Islet precursor cell (in vitro differentiated cells): ENCODE measurements around the gene COL9A1.
"Not testable (repeated sequence)": the region's sequence is repeated elsewhere in the genome, so short reads cannot be mapped to it uniquely, and the experiment has no call there.

Experiments used
- DNase-seq: peaks from one replicate; pipeline ENCODE4 v3.0.0-alpha.2; 2018

The COL9A1 gene

DNA sequence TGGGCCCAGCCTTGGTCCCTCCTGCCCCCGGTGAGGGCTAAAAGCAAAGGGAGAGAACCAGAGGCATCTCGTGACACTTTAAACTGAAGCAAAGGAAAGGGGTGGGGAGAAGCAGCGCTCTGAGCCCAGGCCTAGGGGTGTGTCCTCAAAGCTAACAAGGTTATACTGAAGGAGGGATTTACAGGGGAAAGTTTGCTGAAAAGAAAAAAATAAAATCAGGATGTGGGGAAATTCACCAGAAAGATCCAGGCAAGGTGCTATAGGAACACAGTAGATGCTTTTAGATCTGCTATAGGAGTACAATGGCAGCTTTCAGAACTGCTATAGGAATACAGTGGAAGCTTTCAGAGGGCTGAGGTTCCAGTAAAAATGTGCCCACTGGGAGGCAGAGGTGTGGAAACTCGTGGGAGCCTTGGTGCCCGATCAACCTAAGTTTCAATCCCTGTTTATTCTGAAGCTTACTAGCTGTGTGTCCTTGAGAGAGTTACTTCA is at the start of gene COL9A1:
Gene COL9A1 (minus strand): TSS at position 51 of the 492 bp plus-strand sequence. CDS start 160 bp downstream, outside the sequence.
- no peak for DNase-seq

DNA sequence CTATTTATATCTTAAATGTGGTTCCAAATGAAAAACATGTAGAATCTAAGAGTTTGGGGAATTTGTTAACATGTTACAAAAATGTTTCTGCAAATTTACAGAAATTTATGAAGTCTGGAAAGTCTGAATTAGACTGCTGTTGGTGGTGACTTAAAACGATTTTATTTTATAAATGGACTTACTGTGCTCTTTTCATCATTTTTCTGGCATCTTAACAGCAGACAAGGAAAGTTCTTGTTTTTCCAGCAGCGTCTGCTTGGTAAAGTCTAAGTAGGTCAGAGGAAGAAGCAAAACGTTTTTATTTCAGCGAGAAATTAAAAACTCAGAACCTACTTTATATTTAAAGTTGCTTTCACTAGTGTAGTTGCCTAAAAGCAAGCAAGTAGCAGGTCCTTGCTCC is 48.6 kb upstream of the COL9A1 start:
- DNase-seq = no peak

DNA sequence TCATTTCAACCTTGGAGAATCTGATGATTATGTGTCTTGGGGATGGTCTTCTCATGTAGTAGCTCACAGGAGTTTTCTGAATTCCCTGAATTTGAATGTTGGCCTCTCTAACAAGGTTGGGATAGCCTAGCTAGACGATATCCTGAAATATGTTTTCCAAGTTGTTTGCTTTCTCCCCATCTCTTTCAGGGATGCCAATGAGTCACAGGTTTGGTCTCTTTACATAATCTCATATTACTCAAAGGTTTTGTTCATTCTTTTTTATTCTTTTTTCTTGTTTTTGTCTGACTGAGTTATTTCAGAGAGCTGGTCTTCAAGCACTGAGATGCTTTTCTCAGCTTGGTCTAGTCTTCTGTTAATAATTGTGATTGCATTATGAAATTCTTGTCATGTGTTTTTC is 42.7 kb upstream of the COL9A1 start:
- DNase-seq = no peak

DNA sequence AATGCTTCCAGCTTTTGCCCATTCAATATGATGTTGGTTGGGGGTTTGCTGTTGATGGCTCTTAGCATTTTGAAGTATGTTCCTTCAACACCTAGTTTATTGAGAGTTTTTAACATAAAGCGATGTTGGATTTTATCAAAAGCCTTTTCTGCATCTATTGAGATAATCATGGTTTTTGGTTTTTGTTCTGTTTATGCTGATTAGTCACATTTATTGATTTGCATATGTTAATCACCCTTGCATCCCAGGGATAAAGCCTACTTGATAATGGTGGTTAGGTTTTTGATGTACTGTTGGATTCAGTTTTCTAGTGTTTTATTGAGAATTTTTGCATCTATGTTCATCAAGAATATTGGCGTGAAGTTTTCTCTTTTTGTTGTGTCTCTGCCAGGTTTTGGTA is 40.4 kb upstream of the COL9A1 start:
- DNase-seq = no peak

DNA sequence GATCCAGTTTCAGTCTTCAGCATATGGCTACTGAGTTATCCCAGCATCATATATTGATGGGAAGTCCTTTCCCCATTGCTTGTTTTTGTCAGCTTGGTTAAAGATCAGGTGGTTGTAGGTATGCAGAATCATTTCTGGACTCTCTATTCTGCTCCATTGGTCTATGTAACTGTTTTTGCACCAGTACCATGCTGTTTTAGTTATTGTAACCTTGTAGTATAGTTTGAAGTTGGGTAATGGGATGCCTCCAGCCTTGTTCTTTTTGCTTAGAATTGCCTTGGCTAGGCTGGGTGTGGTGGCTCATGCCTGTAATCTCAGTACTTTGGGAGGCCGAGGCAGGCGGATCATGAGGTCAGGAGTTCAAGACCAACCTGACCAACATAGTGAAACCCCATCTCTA is 36.9 kb upstream of the COL9A1 start:
- DNase-seq = not testable (repeated sequence)

DNA sequence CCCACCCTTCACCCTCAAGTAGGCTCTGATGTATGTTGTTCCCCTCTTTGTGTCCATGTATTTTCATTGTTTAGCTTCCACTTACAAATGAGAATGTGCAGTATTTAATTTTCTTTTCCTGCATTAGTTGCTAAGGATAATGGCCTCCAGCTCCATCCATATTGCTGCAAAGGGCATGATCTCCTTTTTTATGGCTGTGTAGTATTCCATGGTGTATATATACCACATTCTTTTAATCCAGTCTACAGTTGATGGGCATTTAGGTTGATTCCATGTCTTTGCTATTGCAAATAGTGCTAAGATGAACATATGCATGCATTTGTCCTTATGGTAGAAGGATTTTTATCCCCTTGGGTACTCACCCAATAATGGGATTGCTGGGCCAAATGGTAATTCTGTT is 35.9 kb upstream of the COL9A1 start:
- no peak for DNase-seq

DNA sequence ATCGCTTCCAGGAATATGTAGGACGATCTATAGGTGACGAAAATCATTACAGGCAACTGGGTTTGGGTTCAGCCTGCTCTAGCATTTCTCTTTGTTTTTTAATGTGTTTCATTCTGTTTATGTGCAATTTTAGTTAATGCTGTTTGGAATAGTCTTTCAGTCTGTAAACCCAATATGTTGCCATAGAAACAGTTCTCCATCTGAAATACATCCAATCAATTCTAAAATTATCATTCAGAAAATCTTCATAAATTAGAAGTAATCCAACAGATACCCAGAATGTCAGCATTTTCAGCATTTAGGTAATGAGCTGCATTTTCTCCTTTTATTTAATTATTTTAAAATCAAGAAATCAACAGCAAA is 34.8 kb upstream of the COL9A1 start:
- no peak for DNase-seq

DNA sequence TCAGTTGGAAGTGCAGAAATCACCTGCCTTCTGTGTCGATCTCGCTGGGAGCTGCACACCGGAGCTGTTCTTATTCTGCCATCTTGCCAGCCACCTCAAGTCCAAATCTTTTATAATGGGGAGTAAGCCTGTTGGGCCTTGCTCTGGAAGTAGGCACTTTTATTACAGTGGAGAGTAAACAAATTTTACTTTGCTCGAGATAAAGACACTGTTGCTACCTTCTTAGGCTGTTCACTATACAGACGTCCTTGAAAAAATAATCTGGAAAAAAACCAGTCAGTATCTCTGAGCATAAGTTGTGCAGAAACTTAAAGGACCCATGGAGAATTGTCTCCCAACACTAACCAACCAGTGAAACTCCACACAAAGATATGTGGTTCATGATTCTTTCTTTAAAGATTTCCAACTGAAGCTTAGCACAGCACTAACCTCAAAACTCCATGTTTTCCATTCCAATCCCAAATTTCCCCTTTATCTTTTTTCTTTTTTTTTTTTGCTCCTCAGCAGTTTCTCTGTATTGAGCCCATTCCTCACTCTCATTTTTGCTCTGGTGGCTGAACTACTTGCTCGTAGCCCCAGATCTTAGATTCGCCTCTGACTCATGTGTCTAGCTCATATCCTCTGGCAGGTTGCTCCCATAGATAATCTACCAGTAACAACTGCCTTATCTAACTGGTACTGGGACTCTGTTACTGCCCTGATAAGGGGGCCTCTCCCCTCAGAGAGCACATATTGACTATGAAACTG is 34.3 kb upstream of the COL9A1 start:
- DNase-seq = no peak

DNA sequence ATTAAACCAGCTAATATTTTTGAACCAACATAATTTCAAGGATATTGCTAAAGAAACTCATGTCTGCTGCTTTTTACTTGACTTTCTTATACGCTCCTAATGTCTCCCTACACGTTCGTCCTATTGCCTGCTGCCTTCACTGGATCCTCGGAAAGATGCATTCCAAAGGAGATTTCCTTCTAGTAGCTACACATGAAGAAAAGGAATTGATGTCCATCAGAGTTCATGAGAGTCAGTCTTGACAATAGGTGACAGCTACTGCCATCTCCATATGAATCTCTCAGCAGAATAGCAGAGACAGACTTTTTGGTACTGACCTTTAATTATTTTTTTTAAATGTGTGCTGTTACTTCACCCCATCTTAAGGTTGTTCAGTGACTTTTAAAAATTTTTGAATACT is 24.2 kb upstream of the COL9A1 start:
- no peak for DNase-seq

DNA sequence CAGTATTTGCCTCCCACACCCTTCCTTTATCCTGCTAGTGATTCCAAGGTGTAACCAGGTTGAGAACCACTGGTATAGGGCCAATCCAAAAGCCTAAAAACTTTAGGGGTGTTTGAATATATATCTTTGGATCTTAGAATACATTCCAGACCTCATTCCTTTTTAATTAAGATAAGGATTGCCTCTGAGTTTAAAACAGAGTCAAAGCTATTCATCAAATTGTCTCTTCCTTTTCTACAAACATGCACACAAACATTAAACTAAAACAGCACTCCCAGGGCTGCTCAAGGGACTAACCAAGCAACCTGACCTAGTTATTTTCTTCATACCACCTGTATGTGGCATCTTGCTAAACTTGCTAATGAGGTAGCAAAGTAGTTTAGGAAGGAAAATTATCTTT is 22.1 kb upstream of the COL9A1 start:
- no peak for DNase-seq

DNA sequence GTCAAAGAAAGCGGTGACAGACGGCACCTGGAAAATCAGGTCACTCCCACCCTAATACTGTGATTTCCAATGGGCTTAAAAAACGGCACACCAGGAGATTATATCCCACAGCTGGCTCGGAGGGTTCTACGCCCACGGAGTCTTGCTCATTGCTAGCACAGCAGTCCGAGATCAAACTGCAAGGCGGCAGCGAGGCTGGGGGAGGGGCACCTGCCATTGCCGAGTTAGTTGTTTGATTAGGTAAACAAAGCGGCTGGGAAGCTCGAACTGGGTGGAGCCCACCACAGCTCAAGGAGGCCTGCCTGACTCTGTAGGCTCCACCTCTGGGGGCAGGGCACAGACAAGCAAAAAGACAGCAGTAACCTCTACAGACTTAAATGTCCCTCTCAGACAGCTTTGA is 14.9 kb upstream of the COL9A1 start:
- DNase-seq = not testable (repeated sequence)

DNA sequence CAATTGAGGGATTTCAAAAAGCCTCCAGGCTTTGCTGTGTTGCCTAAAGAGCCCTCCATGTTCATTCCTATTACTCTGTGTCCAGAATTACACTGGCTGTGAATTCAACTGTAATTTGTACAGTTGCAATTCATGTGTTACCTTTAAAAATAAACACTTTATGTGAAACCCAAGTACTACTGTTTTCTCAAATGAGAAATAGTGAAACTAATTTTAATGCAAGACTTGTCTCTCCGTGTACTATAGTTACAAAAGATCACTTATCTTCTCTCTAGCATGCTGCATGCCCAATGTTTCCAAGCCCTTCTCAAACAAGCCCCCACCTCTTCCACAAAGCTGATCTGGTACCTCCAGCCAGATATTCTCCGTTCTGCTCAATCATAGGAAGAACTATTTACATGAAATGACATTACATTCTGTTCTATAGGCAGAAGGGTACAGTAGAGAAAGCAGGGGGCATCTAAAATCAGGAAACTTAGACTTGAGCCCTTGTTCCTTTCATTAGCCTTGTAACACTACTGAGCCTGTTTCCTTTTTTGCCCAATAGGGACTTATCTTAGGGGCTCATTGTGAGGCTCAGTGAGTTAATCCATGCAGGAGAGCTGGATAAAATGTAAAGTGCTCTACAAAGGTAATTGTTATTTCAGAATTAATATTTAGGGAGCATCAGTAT is 12.3 kb upstream of the COL9A1 start:
- DNase-seq = no peak

DNA sequence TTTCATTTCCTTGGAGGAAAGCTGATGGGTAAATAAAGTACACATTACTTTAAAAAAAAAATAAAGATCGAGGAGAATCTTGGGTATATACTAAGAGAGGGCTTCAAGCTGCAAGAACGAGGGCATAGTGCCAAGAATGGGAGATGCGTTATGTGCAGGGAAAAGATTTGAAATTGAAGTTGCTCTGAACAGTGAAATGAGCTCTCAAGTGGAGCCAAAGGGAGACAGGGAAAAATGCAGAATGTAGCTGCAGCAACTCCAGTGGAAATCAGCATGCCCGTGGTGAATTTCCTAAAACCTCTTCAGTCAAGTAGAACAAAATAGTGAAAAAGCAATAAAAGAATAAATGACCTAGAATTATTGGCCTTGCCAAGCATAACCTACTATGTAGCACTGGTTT is 11.4 kb upstream of the COL9A1 start:
- no peak for DNase-seq

DNA sequence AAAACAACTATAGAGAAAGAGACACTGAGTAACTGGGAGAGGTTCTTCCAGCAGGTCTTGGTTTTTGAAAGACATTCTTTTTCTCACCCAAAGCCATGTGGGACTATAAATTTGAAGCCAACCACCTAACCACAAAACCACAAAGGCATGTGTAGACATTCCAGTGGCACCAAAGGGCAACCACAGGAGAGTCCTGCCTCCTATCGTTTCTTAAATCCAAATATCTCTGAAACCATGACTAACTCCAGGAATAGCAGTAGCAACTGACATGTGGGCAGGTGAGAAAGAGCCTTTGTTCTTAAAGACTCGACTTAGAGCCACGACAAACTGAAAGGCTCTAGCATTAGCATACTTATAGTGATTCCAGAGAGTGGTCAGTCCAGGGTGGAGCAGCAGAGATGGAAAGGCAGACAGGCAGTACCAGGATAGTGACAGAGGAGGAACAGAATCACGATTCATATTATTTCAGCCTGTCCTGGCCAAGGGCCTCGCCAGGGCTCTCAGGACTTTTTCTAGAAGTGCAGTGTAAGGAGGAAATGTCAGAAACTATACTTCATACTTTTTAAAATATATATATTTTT is 9.4 kb upstream of the COL9A1 start:
- peak; percentile 94 for DNase-seq

DNA sequence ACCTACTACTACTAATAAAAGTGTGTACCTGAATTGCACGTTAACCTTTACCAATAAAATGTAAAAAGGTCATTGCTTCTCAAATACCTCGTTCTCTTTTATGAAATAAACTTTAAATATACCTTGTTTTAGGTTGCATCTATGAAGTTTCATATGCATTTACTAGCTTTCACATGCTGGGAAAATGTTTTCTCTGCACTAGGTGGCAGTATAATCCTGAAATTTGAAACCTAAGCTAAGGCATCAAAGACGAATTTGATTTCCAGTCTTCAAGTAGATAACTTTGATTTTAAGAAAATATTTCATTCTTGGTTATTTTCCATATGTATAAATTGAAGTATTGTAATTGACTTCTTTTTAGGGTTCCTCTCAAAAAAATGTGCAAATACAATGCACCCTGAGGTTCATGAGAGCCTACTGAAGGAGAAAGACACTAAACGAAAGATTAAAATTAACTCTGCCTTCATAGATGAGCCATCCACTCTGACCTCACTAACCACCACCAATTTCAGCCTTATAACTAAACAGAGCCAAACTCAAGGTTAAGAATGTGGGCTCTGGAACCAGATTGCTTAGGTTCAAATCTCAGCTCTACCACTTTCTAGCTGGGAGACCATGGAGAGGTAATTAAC is 7.3 kb upstream of the COL9A1 start:
- DNase-seq = no peak

DNA sequence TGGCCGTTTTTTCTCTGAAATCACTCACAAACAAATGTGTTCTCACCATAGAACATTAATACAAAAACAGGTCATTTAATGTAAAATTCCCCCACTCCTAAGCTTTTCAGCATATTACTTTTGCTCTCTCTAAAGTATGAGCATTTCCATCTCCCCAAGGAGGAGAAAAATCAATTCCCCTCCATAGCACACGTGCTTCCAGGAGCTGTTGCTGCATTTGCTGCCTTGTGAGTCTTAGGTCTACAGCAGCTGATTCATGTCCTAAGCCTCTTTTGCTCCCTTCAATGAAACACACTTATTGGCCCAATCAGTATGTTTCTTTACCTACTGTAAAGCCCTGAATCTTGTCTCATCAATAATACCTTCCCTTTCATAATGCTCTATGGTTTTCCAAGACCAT is 6.4 kb upstream of the COL9A1 start:
- no peak for DNase-seq

DNA sequence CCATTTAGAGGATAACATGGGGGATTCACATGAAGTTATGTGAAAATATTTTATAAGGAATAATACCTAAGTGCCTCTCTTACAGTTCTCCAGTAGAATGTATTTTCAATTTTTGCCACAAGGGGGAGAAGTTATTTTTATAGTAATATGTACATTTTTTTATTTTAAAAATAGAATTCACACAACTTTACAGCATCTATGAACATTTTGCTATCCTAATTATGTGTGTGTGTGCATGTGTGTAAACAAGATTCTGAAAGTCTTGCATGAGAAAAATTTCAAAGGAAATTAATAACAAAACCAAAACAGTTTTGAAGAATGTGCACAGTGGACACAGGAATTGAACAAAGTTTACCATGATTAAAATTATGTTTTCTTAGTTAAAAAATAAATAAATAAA is 5.3 kb upstream of the COL9A1 start:
- DNase-seq = not testable (repeated sequence)

DNA sequence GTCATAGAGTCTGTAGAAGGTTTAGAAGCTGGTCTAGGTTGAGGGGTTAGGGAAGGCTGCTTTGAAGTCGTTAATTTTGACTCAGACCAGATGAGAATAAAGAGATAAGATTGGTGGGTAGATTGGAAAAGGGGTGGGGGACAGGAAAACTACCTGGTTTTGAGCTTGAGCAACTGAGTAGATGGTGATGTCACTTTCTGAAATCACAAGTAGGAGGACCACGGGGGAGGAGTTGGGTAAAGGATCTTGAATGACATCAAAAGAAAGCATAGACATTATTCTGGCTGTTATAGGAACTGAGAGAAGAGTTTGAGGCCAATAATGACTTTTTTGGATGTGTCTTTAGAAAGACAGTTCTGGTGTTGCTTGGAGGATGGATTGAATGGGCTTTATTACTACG is 4.1 kb upstream of the COL9A1 start:
- no peak for DNase-seq

DNA sequence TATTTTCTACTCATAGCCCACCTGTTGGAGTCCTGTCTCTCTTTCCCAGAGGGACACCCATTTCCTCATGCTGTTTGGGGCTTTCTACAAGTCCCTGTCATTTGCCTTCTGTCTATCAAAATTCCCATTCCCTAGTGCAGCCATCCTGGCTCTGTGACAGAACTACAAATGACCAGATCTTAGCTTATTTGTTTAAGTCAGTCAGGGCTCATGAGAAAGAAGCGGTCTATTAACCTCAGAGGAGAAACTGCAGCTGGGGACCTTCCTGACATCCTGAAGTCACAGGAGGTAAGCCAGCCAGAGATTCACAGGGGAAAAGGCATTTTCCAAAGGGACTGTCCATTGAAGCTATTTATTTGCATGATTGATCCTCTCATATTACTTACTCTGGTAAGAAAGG is 1.7 kb upstream of the COL9A1 start:
- DNase-seq = no peak

DNA sequence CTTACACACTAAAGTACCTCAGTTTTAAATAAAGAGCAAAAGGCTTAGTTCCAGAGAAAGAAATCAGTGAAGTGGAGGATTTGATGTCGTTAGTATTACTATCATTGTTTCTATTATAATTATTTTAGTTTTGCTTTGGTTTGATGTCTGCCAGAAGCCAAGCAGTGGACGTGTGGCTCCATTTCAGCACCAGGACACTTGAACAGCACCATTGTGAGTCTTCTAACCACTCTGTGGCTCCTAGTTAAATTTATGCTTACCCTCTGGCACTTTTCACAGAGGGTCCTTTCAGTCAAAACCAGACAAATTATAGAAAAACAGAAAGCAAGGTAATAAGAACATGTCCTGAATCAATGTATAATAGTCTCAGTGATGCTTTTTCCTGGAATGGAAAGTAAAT is 3.4 kb downstream of the COL9A1 start:
- DNase-seq = no peak

DNA sequence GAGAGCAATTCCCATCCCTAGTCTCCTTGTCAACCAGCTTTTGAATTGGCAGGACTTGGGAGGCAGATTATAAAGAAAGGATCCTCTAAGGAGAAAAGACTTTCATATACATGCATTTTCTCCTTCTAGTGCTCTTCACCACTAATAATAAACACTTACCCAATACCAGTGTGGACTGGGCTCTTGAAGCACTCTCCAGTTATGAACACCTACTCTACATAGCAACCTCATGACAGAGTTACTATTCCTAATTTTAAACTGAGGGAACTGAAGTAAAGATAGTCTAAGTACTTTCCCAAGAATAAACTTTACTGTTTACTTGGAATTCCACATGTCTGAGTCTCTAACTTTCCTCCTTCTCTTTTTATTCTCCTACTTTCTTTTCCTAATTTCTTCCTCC is 4.8 kb downstream of the COL9A1 start:
- DNase-seq = no peak

DNA sequence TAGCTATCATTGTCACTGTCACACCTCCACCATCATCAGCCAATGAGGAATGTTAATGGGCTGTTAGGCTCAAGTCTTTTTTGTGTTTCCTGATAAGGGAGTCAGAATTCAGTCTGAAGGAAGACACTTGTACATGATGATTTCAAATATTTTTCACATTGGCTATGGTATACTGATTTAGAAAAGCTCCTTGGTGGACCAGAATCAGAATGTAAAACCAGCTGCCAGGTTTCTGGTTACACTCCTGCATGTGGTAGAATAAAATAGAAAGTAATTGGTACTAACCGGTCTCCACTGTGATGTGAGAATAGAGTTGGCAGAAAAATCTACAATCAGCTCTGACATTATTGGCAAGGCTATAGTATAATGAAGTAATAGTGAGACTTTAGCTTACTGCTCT is 10.7 kb downstream of the COL9A1 start:
- no peak for DNase-seq

DNA sequence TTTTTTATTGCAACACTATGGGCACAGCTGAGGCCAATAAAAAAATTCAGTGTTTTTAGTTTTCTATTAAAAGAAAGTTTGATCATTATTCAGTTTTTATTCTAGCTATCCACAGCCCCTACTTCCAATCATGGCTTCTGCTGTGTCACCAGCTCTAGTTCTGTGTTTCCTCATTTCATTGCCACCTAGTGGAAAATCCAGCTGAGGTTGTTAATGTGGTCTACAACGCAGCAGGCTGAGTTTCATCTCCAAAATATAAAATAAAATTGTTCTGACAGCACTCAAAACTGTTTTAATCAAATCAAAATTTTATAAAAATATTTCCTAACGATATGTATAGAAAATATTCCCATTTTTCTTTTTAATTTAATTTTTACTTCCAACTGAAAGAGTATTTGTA is 13.6 kb downstream of the COL9A1 start:
- DNase-seq = no peak

DNA sequence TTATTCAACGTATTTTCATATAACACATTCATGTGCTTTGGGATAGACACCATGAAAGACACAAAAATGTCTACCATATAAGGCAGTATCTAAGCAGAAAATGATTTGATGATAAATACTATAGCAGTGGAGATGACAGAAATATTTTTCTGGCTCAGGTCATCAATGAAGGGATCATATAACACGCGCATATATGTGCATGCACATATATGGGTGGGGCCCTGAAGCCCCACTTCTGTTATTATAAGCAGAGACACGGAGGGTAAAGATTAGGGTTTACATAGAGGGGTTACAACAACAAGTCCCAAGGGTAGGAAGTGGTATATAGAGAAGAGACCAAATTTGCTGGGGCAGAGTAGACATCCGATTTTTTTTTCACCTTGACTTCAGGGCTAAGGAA is 16.0 kb downstream of the COL9A1 start:
- no peak for DNase-seq
